B cell (primary cell): ENCODE data around the gene CHRNG. TPM values are rescaled to one million over a fixed set of nuclear protein-coding genes. Genes with fewer than 3 reads are reported as not detected.

ENCODE experiments used
- ATAC-seq: fragments of 200-7000 bp; cut with Tn5 transposase; one replicate; pipeline ENCODE4 v1.10.0; 2021; ENCODE audit warnings: low read depth, mild to moderate bottlenecking, moderate number of reproducible peaks, moderate library complexity
- CTCF ChIA-PET: fragments of 350-600 bp; sonication (Branson Sonifier 250); formaldehyde crosslinking; loops from one replicate; lab custom pipeline; 2021; ENCODE audit warnings: antibody characterized with exemption, inconsistent platforms; lab: Charles Lee
- POLR2A ChIA-PET: fragments of 350-600 bp; sonication (Branson Sonifier 250); formaldehyde crosslinking; loops from one replicate; lab custom pipeline; 2021; ENCODE audit warnings: antibody characterized with exemption; lab: Charles Lee
- DNase-seq: peaks from one replicate; pipeline ENCODE4 v3.0.0; 2013
- H2AFZ ChIP-seq: 2 replicates; pipeline ENCODE4 v1.6.1; 2012; ENCODE audit warnings: mild to moderate bottlenecking, low read depth, low read length; ENCODE audit not compliant: insufficient read depth, poor library complexity, severe bottlenecking
- H3K27ac ChIP-seq, 2 donors: 1 replicate in 1 of 2; 2 replicates in 1 of 2; pipeline ENCODE4 v1.5.1; 2012 to 2013; ENCODE audit warnings: low read length in 2 of 2, mild to moderate bottlenecking in 2 of 2, moderate library complexity in 1 of 2
- H3K27me3 ChIP-seq, 4 experiments: fragments of 200-600 bp in 1 of 4; sonication (generic) in 1 of 4; replicated peaks in 1 of 4; 1 replicate in 2 of 4; 2 replicates in 2 of 4; pipeline versions ENCODE4 v1.6.1 to v1.7.0; 2013 to 2016; ENCODE audit warnings: low read length in 3 of 4, mild to moderate bottlenecking in 2 of 4, mixed read lengths in 1 of 4, moderate library complexity in 1 of 4; ENCODE audit not compliant: insufficient read depth in 4 of 4, control insufficient read depth in 3 of 4; ENCODE audit errors: control extremely low read depth in 1 of 4
- H3K36me3 ChIP-seq, 2 experiments: replicated peaks in 1 of 2; 1 replicate in 1 of 2; 2 replicates in 1 of 2; pipeline versions ENCODE4 v1.6.1 to v1.7.1; 2013; ENCODE audit warnings: low read length in 1 of 2; ENCODE audit not compliant: insufficient read depth in 2 of 2, control insufficient read depth in 1 of 2; ENCODE audit errors: control extremely low read depth in 1 of 2, extremely low read depth in 1 of 2
- H3K4me1 ChIP-seq, 2 donors: fragments of 200-600 bp in 1 of 2; sonication (generic) in 1 of 2; 1 replicate in 1 of 2; 2 replicates in 1 of 2; pipeline versions ENCODE4 v1.5.1 to v1.6.1; 2013 to 2017; ENCODE audit warnings: low read length in 2 of 2; ENCODE audit not compliant: control insufficient read depth in 2 of 2, insufficient read depth in 2 of 2
- H3K4me2 ChIP-seq: replicated peaks from 2 replicates; pipeline ENCODE3; 2012; ENCODE audit warnings: mild to moderate bottlenecking, low read depth, low read length; ENCODE audit not compliant: poor library complexity, severe bottlenecking
- H3K4me3 ChIP-seq, 5 experiments: fragments of 200-600 bp in 1 of 5; sonication (generic) in 1 of 5; 1 replicate in 3 of 5; 2 replicates in 2 of 5; pipeline versions ENCODE4 v1.5.1 to v1.7.0; 2011 to 2016; ENCODE audit warnings: low read length in 4 of 5, mild to moderate bottlenecking in 4 of 5, low read depth in 2 of 5, control low read depth in 1 of 5, moderate library complexity in 1 of 5; ENCODE audit not compliant: insufficient read depth in 1 of 5; ENCODE audit errors: control extremely low read depth in 1 of 5, extremely low read depth in 1 of 5
- H3K79me2 ChIP-seq: fragments of 200-600 bp; sonication (generic); one replicate; pipeline ENCODE4 v1.6.0; 2016; ENCODE audit warnings: low read length; ENCODE audit not compliant: control insufficient read depth, insufficient read depth
- H3K9ac ChIP-seq: fragments of 200-600 bp; sonication (generic); 2 replicates; pipeline ENCODE4 v1.6.1; 2017; ENCODE audit warnings: mild to moderate bottlenecking, low read length, moderate library complexity
- H3K9me3 ChIP-seq, 3 donors: one replicate each; pipeline versions ENCODE4 v1.6.1 to v1.7.1; 2013; ENCODE audit warnings: low read length in 2 of 3; ENCODE audit not compliant: control insufficient read depth in 2 of 3, insufficient read depth in 1 of 3; ENCODE audit errors: control extremely low read depth in 1 of 3
- H4K20me1 ChIP-seq: 2 replicates; pipeline ENCODE4 v1.6.0; 2012; ENCODE audit warnings: mild to moderate bottlenecking, low read length; ENCODE audit not compliant: insufficient read depth, control insufficient read depth, poor library complexity, severe bottlenecking
- H3K27ac Mint-ChIP-seq: one replicate; pipeline ENCODE4 v1.8.0; 2021; ENCODE audit warnings: mixed read lengths
- H3K27me3 Mint-ChIP-seq: one replicate; pipeline ENCODE4 v1.8.0; 2021; ENCODE audit warnings: mixed read lengths
- H3K4me1 Mint-ChIP-seq: one replicate; pipeline ENCODE4 v1.8.0; 2021; ENCODE audit warnings: mixed read lengths
- H3K4me3 Mint-ChIP-seq: one replicate; pipeline ENCODE4 v1.8.0; 2021; ENCODE audit warnings: mixed read lengths
- H3K9me3 Mint-ChIP-seq: one replicate; pipeline ENCODE4 v1.8.0; 2022; ENCODE audit warnings: mixed read lengths; ENCODE audit not compliant: insufficient read depth
- EZH2 ChIP-seq: IDR thresholded peaks from 2 replicates; pipeline ENCODE4 v1.6.1; 2012; ENCODE audit warnings: borderline replicate concordance, low read depth, mild to moderate bottlenecking, moderate library complexity, low read length; ENCODE audit not compliant: insufficient read depth, poor library complexity, severe bottlenecking
- WGBS: methylation state at CpG from one replicate; pipeline ENCODE4 v1.1.5; 2013; ENCODE audit warnings: missing lambda C conversion rate; ENCODE audit not compliant: insufficient coverage; 5-methylcytosine and 5-hydroxymethylcytosine counted together
- intact Hi-C: fragments of 100-400 bp; cut with micrococcal nuclease; formaldehyde crosslinking; loops from one replicate; pipeline ENCODE4 v1.10.0; 2022
- polyA plus RNA-seq: library from polyadenylated mRNA; depleted of rRNA; stranded (reverse); fragments of >200 nt; gene quantifications from 2 replicates; pipeline ENCODE4 v1.2.3, GENCODE V29; 2012
- total RNA-seq, 2 donors: library from RNA; stranded (reverse); fragments of 120-200 nt in 1 of 2; gene quantifications; 1 replicate in 1 of 2; 2 replicates in 1 of 2; pipeline versions ENCODE4 v1.2.3 to v1.2.4, GENCODE V29; 2013 to 2022
- TF ChIP-seq, protein P1 (sequence below): fragments of 200-600 bp; IDR thresholded peaks from one replicate; pipeline ENCODE4 v1.8.0; 2022; ENCODE audit warnings: antibody characterized with exemption, mild to moderate bottlenecking

The CHRNG gene
- total and polyA plus RNA-seq, 2 donors (not counting 1 experiment from before 2014, with no cell fraction given) = not detected

DNA sequence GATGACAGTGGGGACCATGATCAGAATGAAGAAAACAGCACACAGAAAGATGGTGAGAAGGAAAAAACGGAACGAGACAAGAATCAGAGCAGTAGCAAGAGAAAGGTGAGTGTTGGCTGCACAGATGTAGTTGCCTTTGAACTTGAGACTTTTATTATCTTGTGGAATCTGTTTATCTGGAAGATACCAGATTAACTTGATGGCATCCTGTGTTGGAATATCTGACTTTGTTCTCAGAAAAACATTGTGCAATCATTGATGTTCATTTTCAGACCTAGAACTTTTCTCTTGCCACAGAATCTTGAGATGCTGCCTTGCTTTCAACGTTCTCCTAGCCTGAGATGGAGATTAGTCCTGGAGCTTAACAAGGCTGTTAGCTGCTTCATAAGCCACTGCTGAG lies 16.9 kb downstream of the CHRNG start:
- Histone ChIP-seq H3K79me2 (peaks cover 34% of the 10 kb centered on the region), H2AFZ (no peak overlapping the region), H3K4me1 (peaks cover 6 to 20% of the 10 kb centered on the region in 2 donors), H3K4me2 (no peak overlapping the region), H3K9ac (no peak overlapping the region), H3K27me3 (no peaks in the 10 kb centered on the region), H4K20me1 (peaks cover 28% of the 10 kb centered on the region), H3K36me3 (peaks cover 7 to 55% of the 10 kb centered on the region in 2 experiments), H3K4me3 (no peak overlapping the region), H3K9me3 (no peaks in the 10 kb centered on the region), H3K27ac (no peak overlapping the region)
- Mint-ChIP-seq H3K9me3 (no peaks in the 10 kb centered on the region), H3K27me3 (no peaks in the 10 kb centered on the region), H3K4me1 (peaks cover 41% of the 10 kb centered on the region), H3K4me3 (no peak overlapping the region), H3K27ac (no peak overlapping the region)
- DNase-seq (no peak), ATAC-seq (no peak)
- POLR2A ChIA-PET = no interaction called here
- intact Hi-C loops = loop anchor here (10.0 kb wide), 1 partner anchor 1502 kb away; the partner anchor contains the start of gene PSMD1
- CTCF ChIA-PET = no interaction called here
- no peak for TF ChIP-seq EZH2
- TF ChIP-seq, protein P1, sequence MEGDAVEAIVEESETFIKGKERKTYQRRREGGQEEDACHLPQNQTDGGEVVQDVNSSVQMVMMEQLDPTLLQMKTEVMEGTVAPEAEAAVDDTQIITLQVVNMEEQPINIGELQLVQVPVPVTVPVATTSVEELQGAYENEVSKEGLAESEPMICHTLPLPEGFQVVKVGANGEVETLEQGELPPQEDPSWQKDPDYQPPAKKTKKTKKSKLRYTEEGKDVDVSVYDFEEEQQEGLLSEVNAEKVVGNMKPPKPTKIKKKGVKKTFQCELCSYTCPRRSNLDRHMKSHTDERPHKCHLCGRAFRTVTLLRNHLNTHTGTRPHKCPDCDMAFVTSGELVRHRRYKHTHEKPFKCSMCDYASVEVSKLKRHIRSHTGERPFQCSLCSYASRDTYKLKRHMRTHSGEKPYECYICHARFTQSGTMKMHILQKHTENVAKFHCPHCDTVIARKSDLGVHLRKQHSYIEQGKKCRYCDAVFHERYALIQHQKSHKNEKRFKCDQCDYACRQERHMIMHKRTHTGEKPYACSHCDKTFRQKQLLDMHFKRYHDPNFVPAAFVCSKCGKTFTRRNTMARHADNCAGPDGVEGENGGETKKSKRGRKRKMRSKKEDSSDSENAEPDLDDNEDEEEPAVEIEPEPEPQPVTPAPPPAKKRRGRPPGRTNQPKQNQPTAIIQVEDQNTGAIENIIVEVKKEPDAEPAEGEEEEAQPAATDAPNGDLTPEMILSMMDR = no peak
- WGBS = 100% methylated on average over 3 of the region's 3 CpGs

DNA sequence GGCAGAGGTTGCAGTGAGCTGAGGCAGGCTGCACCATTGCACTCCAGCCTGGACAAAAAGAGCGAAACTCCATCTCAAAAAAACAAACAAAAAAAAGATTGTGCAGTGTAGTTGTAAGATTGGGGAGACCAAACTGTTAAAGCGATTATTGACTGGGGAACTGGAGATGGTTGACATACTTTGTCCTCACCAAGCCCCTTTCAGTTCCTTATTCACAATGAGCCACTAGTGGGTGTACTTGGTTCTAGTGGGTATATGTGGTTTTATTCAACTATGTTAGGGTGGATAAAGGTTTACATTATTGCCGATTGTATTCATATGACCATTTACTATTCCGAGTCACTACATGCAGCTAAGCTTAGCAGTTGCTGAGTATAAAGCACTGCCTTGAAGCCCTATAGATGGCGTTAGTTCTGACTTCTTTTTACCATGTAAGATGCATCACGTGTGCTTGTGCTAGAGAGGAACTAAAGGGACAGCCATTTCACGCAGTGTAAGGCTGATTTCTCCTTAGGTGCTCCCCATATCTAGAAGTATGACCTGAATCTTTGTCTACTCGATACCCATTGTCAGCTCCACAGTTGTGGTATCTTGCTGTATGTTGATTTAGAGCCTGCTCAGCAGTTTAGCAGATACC lies 23.1 kb downstream of the CHRNG start:
- Histone ChIP-seq H3K79me2 (no peaks in the 10 kb centered on the region), H2AFZ (no peak overlapping the region), H3K4me2 (peak overlapping the region; percentile 24), H3K4me1 (peaks cover 13 to 19% of the 10 kb centered on the region in 2 donors), H4K20me1 (no peaks in the 10 kb centered on the region), H3K9me3 (no peaks in the 10 kb centered on the region), H3K27ac (peak overlapping the region in 1 of 2 donors; percentile 38), H3K4me3 (no peak overlapping the region), H3K27me3 (no peaks in the 10 kb centered on the region), H3K9ac (no peak overlapping the region), H3K36me3 (peaks cover 19 to 68% of the 10 kb centered on the region in 2 experiments)
- H3K27me3 Mint-ChIP-seq = no peaks in the 10 kb centered on the region
- POLR2A ChIA-PET = no interaction called here
- TF ChIP-seq, protein P1 = no peak
- TF ChIP-seq EZH2 = no peak
- CTCF ChIA-PET = interaction anchor here (0.5 kb wide), 1 partner anchor 53 kb away, joined by 3 read pairs; no protein-coding TSS in a partner anchor
- ATAC-seq (peak; percentile 58), DNase-seq (peak; percentile 54)
- peak overlapping the region; percentile 51 for H3K27ac Mint-ChIP-seq
- peak overlapping the region; percentile 41 for H3K4me3 Mint-ChIP-seq
- intact Hi-C loops = no loop called here
- H3K4me1 Mint-ChIP-seq = peaks cover 17% of the 10 kb centered on the region
- WGBS = 61% methylated on average over 3 of the region's 8 CpGs
- no peaks in the 10 kb centered on the region for H3K9me3 Mint-ChIP-seq
